Measurements from ENCODE around the gene HTRA1.

- TF ChIP-seq CTCF (IDR thresholded peaks at IDR 0.05) (no peak), POLR2A (IDR thresholded peaks at IDR 0.05) (no peak)
Observed at GRCh38 chr10:122561792-122562191, 100.4 kb downstream of the HTRA1 start.

Measured in testis (tissue), 2 donors.